Testis (tissue), 2 donors: ENCODE data around the gene LYL1.

Experiments used
- CTCF ChIP-seq, 3 experiments: fragments of 450-650 bp in 2 of 3; fragments of 200-600 bp in 1 of 3; sonication (generic) in 1 of 3; IDR thresholded peaks; one replicate each; pipeline ENCODE4 v1.5.1; 2016 to 2019; ENCODE audit warnings: antibody characterized with exemption in 3 of 3, mild to moderate bottlenecking in 2 of 3, moderate library complexity in 1 of 3
- POLR2A ChIP-seq: fragments of 450-650 bp; IDR thresholded peaks from one replicate; pipeline ENCODE4 v1.6.1; 2017; ENCODE audit warnings: antibody characterized with exemption, mild to moderate bottlenecking, moderate library complexity

GRCh38 chr19:13134626-13135025, 32.0 kb upstream of the LYL1 start:
- no peak for TF ChIP-seq POLR2A
- TF ChIP-seq CTCF (IDR thresholded peaks at IDR 0.05): no peak
